Heart left ventricle (tissue), 13 donors: ENCODE results near the gene FBXO31.

Source experiments
- POLR2A ChIP-seq, 2 donors: fragments of 450-650 bp; IDR thresholded peaks; one replicate each; pipeline ENCODE4 v1.6.1; 2017; ENCODE audit warnings: antibody characterized with exemption in 2 of 2, mild to moderate bottlenecking in 2 of 2, moderate library complexity in 2 of 2
- TF ChIP-seq, protein P1 (sequence below), 12 donors: fragments of 200-600 bp; sonication (generic) in 4 of 12; IDR thresholded peaks; one replicate each; pipeline versions ENCODE4 v1.5.0 to v1.8.0; 2018 to 2022; ENCODE audit warnings: antibody characterized with exemption in 12 of 12, mild to moderate bottlenecking in 5 of 12
- donor health status: ischemic (EF 13 %, LVEDD 7.1; RV severe dilation, severe dysfunction).
- donor health status: DM: no; HTN: yes; CAD: no.
- donor health status: DM: no; HTN: no; CAD: no.
- donor health status: ischemic (EF 25% LVEDD 6.9; RV normal size, moderate dysfunction).
- donor health status: ischemic (EF 25% LVEDD 5.7; RV mildly dilated, moderate dysfunction).
- donor health status: ischemic (EF 35%, LVEDD 5.7; RV mildly dilated, moderate dysfunction).
- donor health status: nonischemic (EF 11% LVEDD 7.7; RV severe dilation, severe dysfunction).
- donor health status: DM: yes; HTN: yes; CAD: no.
- donor health status: PGD.
- donor health status: ischemic (EF 29% LVEDD 5.4; RV normal size, mild dysfunction).
- donor health status: nonischemic (EF 23%, LVEDD 6.1; RV moderate dilation, normal function).

DNA sequence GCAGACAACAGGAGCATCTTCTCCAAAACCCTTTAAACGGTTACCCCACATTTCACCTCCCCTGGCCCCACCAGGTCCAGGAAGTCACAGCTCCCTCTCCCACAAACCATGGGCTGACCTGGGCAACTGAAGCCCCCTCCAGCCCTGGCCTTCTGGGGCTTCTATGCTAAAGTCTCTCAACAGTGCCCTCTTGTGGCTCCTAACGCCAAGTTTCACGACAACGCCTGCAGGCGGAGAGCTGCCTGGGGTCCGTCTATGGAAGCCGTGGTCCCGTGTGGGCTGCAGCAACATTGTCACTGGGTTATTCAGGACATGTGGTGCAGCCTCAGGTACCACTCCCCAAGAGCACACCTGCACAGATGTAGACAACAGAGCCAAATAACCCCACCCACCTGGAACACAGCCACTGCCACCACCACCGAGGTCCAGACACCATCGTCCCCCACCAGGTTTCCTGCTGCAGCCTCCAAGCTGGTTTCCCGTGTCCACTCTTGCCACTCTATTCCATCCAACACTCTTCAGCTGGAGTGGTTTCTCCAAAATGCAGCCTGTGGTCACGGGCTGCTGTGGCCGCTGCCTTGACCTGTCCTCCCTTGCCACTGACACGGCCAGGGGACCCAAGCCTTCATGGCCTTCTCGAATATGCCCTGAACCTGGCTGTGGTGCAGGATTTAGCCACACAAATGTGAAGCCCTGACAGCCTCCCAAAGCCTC, 85.5 kb downstream of the FBXO31 start:
- TF ChIP-seq POLR2A (IDR thresholded peaks at IDR 0.05) = no peak
- TF ChIP-seq, protein P1, sequence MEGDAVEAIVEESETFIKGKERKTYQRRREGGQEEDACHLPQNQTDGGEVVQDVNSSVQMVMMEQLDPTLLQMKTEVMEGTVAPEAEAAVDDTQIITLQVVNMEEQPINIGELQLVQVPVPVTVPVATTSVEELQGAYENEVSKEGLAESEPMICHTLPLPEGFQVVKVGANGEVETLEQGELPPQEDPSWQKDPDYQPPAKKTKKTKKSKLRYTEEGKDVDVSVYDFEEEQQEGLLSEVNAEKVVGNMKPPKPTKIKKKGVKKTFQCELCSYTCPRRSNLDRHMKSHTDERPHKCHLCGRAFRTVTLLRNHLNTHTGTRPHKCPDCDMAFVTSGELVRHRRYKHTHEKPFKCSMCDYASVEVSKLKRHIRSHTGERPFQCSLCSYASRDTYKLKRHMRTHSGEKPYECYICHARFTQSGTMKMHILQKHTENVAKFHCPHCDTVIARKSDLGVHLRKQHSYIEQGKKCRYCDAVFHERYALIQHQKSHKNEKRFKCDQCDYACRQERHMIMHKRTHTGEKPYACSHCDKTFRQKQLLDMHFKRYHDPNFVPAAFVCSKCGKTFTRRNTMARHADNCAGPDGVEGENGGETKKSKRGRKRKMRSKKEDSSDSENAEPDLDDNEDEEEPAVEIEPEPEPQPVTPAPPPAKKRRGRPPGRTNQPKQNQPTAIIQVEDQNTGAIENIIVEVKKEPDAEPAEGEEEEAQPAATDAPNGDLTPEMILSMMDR (IDR thresholded peaks at IDR 0.05) = peak; percentile 30 to 67 (median 55)
